SK-N-MC (cell line): Measurements from ENCODE around the gene LAPTM4A.

ENCODE experiments used
- EZH2 ChIP-seq: fragments of 200-600 bp; sonication (generic); IDR thresholded peaks from one replicate; pipeline ENCODE4 v1.6.1; 2017; ENCODE audit warnings: antibody characterized with exemption
- FOXP2 ChIP-seq: optimal IDR thresholded peaks from 2 replicates; pipeline ENCODE3; 2011; ENCODE audit warnings: mild to moderate bottlenecking, moderate library complexity; ENCODE audit not compliant: insufficient read depth; ENCODE audit errors: extremely low read length, control extremely low read depth
- POLR2AphosphoS5 ChIP-seq: IDR thresholded peaks from 2 replicates; pipeline ENCODE4 v1.6.1; 2012; ENCODE audit warnings: mild to moderate bottlenecking, low read depth, low read length, borderline replicate concordance

- TF ChIP-seq POLR2AphosphoS5 (no peak), EZH2 (no peak), FOXP2 (no peak)
These were observed 31.7 kb downstream of the LAPTM4A start for GRCh38 chr2:20019747-20020146.
